Mucosa of rectum (tissue), 2 donors: ENCODE data around the gene NINJ2.
"Not testable (repeated sequence)": the region's sequence is repeated elsewhere in the genome, so short reads cannot be mapped to it uniquely, and the experiment has no call there.

ENCODE experiments used
- H3K27ac ChIP-seq, 2 donors: one replicate each; pipeline ENCODE4 v1.7.0; 2013; ENCODE audit warnings: inconsistent platforms in 2 of 2, low read depth in 2 of 2, low read length in 2 of 2
- H3K27me3 ChIP-seq, 2 donors: one replicate each; pipeline ENCODE4 v1.7.0; 2013; ENCODE audit warnings: low read length in 2 of 2; ENCODE audit not compliant: control insufficient read depth in 2 of 2, insufficient read depth in 2 of 2
- H3K36me3 ChIP-seq, 2 donors: one replicate each; pipeline ENCODE4 v1.7.0; 2013; ENCODE audit warnings: low read length in 2 of 2; ENCODE audit not compliant: control insufficient read depth in 2 of 2, insufficient read depth in 2 of 2
- H3K4me1 ChIP-seq, 2 donors: one replicate each; pipeline ENCODE4 v1.7.0; 2013; ENCODE audit warnings: low read length in 2 of 2, mild to moderate bottlenecking in 1 of 2; ENCODE audit not compliant: control insufficient read depth in 2 of 2, insufficient read depth in 2 of 2
- H3K4me3 ChIP-seq, 2 donors: one replicate each; pipeline ENCODE4 v1.7.0; 2013; ENCODE audit warnings: low read length in 2 of 2
- H3K9ac ChIP-seq, 2 donors: one replicate each; pipeline ENCODE4 v1.7.0; 2013; ENCODE audit warnings: low read length in 2 of 2, low read depth in 1 of 2, mild to moderate bottlenecking in 1 of 2
- H3K9me3 ChIP-seq, 2 donors: one replicate each; pipeline ENCODE4 v1.7.0; 2013; ENCODE audit warnings: low read length in 2 of 2; ENCODE audit not compliant: control insufficient read depth in 2 of 2
- donor health status: healthy.
- donor health status: Normal muscosa, but diverticular disease.

Gene NINJ2

GRCh38 chr12:663293-663871 is at the start of gene NINJ2:
TSS of gene NINJ2 (minus strand) at chr12:663445. CDS start at chr12:663360, 85 bp downstream.
- Histone ChIP-seq H3K9ac (no peak within 1 kb of the TSS), H3K4me3 (peak within 1 kb of the TSS in 1 of 2 donors; percentile 34), H3K27ac (no peak within 1 kb of the TSS), H3K27me3 (no peaks in the 10 kb centered on the region), H3K36me3 (no peaks in the 10 kb centered on the region), H3K9me3 (no peaks in the 10 kb centered on the region), H3K4me1 (peaks cover 6 to 7% of the 10 kb centered on the region in 2 donors)

- H3K36me3 ChIP-seq = no peaks in the 10 kb centered on the region
- no peak overlapping the region for H3K9ac ChIP-seq
- H3K27me3 ChIP-seq = no peaks in the 10 kb centered on the region
- H3K27ac ChIP-seq = no peak overlapping the region
- no peak overlapping the region for H3K4me3 ChIP-seq
- H3K4me1 ChIP-seq = no peaks in the 10 kb centered on the region
- no peaks in the 10 kb centered on the region for H3K9me3 ChIP-seq
Measured at GRCh38 chr12:712172-712863, 49.1 kb upstream of the NINJ2 start.

GRCh38 chr12:709455-710020 is 46.3 kb upstream of the NINJ2 start:
- no peaks in the 10 kb centered on the region for H3K36me3 ChIP-seq
- no peak overlapping the region for H3K27ac ChIP-seq
- H3K4me3 ChIP-seq = no peak overlapping the region
- H3K4me1 ChIP-seq = no peaks in the 10 kb centered on the region
- no peaks in the 10 kb centered on the region for H3K9me3 ChIP-seq
- H3K9ac ChIP-seq = no peak overlapping the region
- H3K27me3 ChIP-seq = no peaks in the 10 kb centered on the region

- H3K9ac ChIP-seq, H3K4me3 ChIP-seq, H3K36me3 ChIP-seq, H3K27ac ChIP-seq, H3K27me3 ChIP-seq, H3K9me3 ChIP-seq, H3K4me1 ChIP-seq: not testable (repeated sequence)
Measured at GRCh38 chr12:708084-708483, 44.8 kb upstream of the NINJ2 start.

- Histone ChIP-seq H3K9ac (no peak overlapping the region), H3K4me3 (no peak overlapping the region), H3K27ac (no peak overlapping the region), H3K27me3 (no peaks in the 10 kb centered on the region), H3K4me1 (no peaks in the 10 kb centered on the region), H3K36me3 (no peaks in the 10 kb centered on the region), H3K9me3 (no peaks in the 10 kb centered on the region)
Measured at GRCh38 chr12:704516-705242, 41.4 kb upstream of the NINJ2 start.

- Histone ChIP-seq H3K9me3 (peaks cover 3 to 4% of the 10 kb centered on the region in 2 donors), H3K4me1 (no peaks in the 10 kb centered on the region), H3K9ac (no peak overlapping the region), H3K27ac (no peak overlapping the region), H3K4me3 (no peak overlapping the region), H3K36me3 (no peaks in the 10 kb centered on the region), H3K27me3 (no peaks in the 10 kb centered on the region)
Measured at GRCh38 chr12:701896-702539, 38.8 kb upstream of the NINJ2 start.

GRCh38 chr12:700016-700415 is 36.8 kb upstream of the NINJ2 start:
- Histone ChIP-seq H3K9ac (no peak overlapping the region), H3K4me3 (no peak overlapping the region), H3K27ac (no peak overlapping the region), H3K9me3 (peaks cover 3 to 4% of the 10 kb centered on the region in 2 donors), H3K4me1 (no peaks in the 10 kb centered on the region), H3K36me3 (no peaks in the 10 kb centered on the region), H3K27me3 (no peaks in the 10 kb centered on the region)

GRCh38 chr12:698222-698621 is 35.0 kb upstream of the NINJ2 start:
- not testable (repeated sequence) for H3K27ac ChIP-seq, H3K9ac ChIP-seq, H3K4me3 ChIP-seq, H3K4me1 ChIP-seq, H3K27me3 ChIP-seq, H3K9me3 ChIP-seq, H3K36me3 ChIP-seq

GRCh38 chr12:697481-697880 is 34.2 kb upstream of the NINJ2 start:
- peaks cover 3 to 4% of the 10 kb centered on the region in 2 donors for H3K9me3 ChIP-seq
- H3K27ac ChIP-seq = no peak overlapping the region
- H3K36me3 ChIP-seq = no peaks in the 10 kb centered on the region
- H3K4me1 ChIP-seq = no peaks in the 10 kb centered on the region
- no peaks in the 10 kb centered on the region for H3K27me3 ChIP-seq
- no peak overlapping the region for H3K9ac ChIP-seq
- H3K4me3 ChIP-seq = no peak overlapping the region
